ENCODE results near the gene GARIN5A.

The GARIN5A gene

DNA sequence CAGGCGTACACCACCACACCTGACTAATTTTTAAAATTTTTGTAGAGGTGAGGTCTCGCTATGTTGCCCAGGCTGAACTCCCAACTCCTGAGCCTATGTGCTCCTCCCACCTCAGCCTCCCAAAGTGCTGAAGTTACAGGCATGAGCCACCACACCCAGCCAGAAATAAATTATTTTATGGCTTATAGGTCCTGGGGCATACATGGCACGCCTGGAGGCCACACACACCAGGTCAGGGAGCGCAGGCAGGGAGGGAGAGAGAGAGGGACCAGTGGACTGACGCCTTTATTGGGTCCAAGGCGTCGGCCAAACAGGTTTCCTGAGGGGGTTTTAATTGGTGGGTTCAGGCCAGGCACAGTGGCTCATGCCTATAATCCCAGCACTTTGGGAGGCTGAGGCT, 51.1 kb downstream of the GARIN5A start:
- TF ChIP-seq, protein P1, sequence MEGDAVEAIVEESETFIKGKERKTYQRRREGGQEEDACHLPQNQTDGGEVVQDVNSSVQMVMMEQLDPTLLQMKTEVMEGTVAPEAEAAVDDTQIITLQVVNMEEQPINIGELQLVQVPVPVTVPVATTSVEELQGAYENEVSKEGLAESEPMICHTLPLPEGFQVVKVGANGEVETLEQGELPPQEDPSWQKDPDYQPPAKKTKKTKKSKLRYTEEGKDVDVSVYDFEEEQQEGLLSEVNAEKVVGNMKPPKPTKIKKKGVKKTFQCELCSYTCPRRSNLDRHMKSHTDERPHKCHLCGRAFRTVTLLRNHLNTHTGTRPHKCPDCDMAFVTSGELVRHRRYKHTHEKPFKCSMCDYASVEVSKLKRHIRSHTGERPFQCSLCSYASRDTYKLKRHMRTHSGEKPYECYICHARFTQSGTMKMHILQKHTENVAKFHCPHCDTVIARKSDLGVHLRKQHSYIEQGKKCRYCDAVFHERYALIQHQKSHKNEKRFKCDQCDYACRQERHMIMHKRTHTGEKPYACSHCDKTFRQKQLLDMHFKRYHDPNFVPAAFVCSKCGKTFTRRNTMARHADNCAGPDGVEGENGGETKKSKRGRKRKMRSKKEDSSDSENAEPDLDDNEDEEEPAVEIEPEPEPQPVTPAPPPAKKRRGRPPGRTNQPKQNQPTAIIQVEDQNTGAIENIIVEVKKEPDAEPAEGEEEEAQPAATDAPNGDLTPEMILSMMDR (IDR thresholded peaks at IDR 0.05; ENCODE audit: borderline replicate concordance, insufficient read depth, low read depth, low read length) = no peak
- H3K4me3 ChIP-seq (ENCODE audit: low read depth, low read length) = no peak overlapping the region

DNA sequence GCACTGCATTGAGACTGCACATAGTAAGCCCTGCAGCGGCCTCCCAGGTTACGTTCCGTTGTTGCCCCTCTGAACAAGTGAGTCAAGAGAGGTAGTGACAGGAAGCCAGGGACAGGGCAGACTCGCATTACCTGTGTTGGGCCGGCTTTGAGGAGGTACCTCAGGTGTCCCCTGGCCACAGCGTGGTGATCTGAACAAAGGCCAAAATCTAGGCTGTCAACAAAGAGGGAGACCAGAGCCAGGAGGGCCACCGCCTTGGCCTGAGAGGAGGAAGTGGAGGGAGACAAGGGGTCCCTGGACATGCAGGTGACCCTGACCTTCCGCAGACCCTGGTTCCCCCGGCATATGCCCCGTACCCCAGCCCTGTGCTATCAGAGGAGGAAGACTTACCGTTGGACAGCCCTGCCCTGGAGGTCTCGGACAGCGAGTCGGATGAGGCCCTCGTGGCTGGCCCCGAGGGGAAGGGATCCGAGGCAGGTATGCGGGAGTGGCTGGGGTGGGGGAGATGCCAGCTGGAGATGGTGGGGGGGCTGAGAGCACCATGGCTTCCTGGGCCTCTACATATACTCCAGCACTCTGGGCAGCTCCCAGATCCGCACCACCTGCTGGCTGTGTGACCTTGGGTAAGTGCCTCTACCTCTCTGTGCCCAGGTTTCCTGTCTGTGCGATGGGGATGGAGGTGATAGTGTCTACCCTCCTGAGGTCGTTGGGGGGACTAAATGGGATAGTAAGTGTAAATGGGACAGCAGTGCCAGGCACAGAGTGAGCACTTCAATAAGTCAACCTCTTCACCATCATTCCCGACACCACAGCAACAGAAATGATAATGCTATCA, 53.2 kb downstream of the GARIN5A start:
- TF ChIP-seq, protein P1 (IDR thresholded peaks at IDR 0.05; ENCODE audit: borderline replicate concordance, insufficient read depth, low read depth, low read length) = no peak
- no peak overlapping the region for H3K4me3 ChIP-seq (ENCODE audit: low read depth, low read length)

DNA sequence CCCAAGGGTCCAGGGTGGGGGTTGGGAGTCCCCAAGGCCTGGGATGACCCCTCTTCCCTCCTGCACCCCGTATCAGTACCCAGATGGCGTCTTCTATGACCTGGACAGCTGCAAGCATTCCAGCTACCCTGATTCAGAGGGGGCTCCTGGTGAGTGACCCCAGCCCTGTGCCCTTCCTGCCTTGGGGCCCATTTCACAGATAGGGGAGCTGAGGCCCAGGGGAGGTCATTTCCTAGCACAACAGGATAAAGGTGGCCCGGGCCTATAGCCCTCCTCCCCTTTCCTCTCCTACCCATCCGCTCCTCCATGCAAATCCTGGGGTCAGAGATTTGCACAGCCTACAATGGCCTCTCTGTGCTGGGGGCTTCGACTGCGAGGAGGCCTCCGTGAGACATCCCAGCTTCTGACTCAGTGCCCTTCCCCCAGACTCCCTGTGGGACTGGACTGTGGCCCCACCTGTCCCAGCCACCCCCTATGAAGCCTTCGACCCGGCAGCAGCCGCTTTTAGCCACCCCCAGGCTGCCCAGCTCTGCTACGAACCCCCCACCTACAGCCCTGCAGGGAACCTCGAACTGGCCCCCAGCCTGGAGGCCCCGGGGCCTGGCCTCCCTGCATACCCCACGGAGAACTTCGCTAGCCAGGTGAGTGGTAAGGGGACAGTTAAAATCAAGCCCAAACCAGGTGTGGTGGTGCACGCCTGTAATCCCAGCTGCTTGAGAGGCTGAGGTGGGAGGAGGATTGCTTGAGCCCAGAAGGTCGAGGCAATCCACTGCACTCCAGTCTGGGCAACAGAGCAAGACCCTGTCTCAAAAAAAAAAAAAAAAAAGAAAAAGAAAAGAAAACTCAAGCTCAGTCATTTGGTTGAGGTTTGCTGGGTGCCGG, 54.0 kb downstream of the GARIN5A start:
- no peak overlapping the region for H3K4me3 ChIP-seq (ENCODE audit: low read depth, low read length)
- TF ChIP-seq, protein P1 (IDR thresholded peaks at IDR 0.05; ENCODE audit: borderline replicate concordance, insufficient read depth, low read depth, low read length) = no peak

DNA sequence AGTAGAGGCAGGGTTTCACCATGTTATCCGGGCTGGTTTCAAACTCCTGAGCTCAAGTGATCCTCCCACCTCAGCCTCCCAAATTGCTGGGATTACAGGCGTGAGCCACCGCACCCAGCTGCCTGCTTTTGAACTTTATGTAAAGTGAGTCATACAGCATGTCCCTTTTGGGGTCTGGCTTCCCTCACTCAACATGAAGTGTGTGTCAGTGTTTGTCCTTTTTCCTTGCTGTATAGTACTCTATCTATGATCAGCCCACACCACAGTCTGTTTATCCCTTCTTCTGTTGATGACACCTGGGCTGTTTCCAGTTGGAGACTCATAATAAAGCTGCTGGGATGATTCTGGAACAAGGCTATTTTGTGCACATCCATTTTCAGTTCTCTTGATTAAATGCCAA, 55.8 kb downstream of the GARIN5A start:
- TF ChIP-seq, protein P1 (IDR thresholded peaks at IDR 0.05; ENCODE audit: borderline replicate concordance, insufficient read depth, low read depth, low read length) = no peak
- peak overlapping the region; percentile 84 for H3K4me3 ChIP-seq (ENCODE audit: low read depth, low read length)

DNA sequence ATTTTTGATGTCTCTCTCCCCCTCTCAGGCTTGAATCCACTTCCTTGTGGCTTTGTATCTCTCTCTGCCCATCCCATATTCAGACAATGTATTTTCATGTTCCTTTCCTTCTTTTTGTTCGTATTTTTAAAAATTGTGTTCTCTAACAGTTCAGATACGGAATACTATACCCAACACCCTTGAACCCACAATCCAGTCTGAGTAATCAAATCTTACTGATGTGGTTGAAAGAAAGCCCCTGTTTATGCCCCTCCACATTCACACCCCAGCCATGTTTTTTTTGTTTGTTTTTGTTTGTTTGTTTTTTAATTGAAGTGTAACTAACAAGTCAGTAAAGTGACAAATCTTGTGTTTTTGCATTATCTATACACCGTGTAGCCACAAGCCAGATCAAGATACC, 56.5 kb downstream of the GARIN5A start:
- H3K4me3 ChIP-seq (ENCODE audit: low read depth, low read length) = peak overlapping the region; percentile 84
- TF ChIP-seq, protein P1 (IDR thresholded peaks at IDR 0.05; ENCODE audit: borderline replicate concordance, insufficient read depth, low read depth, low read length) = no peak

DNA sequence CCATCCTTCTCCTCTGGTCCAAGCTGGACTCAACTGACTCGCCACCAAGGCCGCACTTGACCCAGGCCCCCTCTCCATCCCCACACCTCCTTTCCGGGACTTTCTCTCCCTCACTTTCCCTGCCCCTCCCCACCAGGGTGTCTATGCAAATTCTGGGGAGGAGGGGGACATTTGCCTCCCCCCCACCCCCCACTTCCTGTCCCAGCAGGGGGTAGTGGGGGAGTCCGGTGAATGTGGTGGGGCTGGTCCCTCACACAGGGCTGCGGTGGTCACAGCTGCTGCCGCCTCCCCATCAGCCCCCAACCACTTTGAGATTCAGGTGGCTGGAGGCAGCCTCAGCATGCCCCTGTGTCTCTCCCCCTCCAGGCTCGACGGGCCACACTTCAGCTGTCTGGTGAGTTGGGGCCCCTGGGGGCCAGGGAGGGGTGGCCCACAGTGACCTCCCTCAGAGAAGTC, 57.0 kb downstream of the GARIN5A start:
- TF ChIP-seq, protein P1 (IDR thresholded peaks at IDR 0.05; ENCODE audit: borderline replicate concordance, insufficient read depth, low read depth, low read length) = no peak
- H3K4me3 ChIP-seq (ENCODE audit: low read depth, low read length) = peak overlapping the region; percentile 84
